Bladder microvascular endothelial cell (primary cell): ENCODE results near the gene ZKSCAN7. TPM values are rescaled to one million over a fixed set of nuclear protein-coding genes. Genes with fewer than 3 reads are reported as not detected.

ENCODE experiments used
- total RNA-seq: library from RNA; depleted of rRNA; stranded (reverse); fragments of >200 nt; gene quantifications from 2 replicates; pipeline ENCODE4 v1.2.3, GENCODE V29; 2014

Gene ZKSCAN7
- 1.3 and 1.6 TPM in 2 replicates for total RNA-seq

DNA sequence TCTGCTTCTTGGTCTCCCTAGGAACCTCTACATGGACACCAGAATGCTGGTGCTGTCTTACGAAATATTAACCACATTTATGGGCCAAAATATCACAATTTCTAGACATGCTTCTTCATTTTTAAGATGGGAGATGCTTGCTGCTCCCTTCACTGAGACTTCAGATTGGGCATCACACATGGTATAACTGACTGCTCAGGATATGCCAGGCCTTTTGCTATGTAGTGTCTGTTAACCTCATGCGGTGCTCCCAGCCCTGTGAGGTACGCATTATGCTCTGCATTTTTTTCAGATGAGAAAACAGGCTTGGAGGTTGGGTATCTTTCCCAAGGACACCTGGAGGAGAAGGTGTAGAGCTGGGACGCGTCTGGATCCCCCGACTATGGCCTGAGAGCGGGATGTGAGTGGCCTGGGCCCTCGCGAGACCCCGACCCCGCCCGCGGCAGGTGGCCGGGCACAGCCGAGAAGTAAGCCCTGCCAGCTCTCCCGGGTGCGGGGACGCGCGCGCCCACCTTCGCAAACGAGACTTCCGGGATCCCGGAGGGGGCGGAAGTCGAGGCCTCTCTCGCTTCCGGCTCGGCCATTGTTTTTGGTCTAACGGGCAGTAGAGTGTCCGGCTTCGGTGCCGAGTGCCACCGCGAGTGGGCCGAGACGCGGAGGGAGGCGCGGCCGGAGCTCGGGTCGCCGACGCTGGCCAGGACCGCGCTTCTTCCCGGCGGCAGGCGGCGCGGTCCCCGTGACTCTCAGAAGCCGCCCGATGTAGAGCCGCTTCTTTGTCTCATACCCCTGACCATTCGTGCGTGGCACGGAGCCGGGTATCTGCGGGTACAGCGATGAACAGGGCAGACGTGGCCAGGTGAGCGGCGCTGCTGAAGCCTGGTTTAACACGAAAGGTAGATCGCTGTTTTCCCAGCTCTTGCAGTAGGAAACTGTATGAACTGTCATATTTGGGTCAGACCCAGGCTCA, at the start of gene ZKSCAN7:
TSS of gene ZKSCAN7 (plus strand) at position 568 of the 967 bp plus-strand sequence. CDS start 1,855 bp downstream, outside the sequence.

DNA sequence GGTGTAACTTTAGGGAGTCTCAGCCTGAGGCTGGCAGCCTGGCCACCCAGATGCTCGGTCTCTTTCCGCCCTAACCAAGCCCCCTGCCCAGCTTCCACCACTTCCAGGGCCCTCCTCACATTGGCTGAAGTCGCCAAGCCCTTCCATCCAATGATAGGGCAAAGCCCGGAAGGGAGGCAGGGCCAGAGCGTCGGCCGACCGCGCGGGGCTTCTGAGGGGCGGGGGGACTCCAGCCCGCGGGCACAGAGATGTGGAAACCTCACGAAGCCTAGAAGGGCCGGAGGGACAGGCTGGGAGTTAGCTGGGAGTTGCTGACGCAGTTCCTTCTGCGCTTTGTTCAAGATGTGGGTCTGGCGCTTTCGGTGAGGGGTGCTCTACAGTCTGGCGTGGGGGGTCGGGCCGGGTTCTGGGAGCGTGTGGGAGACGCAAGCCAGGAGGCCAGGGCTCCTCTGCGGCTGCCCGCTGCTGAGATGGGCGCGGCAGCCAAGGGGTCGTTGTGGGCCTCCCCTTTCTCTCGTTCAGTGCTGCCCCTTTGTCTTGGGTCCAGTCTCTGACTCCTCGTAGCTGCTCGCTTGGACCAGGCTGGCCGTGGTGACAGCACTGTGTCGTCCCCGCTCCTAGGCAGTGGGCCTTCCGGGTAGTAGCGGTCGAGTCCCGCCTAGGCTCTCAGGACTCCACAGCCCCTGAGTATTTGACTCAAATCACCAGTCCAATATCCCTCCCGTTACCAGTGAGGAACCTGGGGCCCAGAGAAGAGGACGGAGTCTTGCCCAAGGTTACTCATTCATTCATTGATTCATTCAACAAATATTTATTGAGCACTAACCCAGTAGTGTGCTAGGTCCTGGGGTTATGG, 29.9 kb downstream of the ZKSCAN7 start, which contains the start of gene ZNF660:
TSS of gene ZNF660 (plus strand) at position 319 of the 856 bp plus-strand sequence. CDS start 9,230 bp downstream, outside the sequence.

Other genes with a start within 250 kb of the ZKSCAN7 start
- gene TCAIM, start 216.4 kb upstream of the ZKSCAN7 start, total RNA-seq: 13.0 and 21.9 TPM in 2 replicates
- gene ZNF445, start 77.5 kb upstream of the ZKSCAN7 start, total RNA-seq: 3.7 and 13.7 TPM in 2 replicates
- gene ZNF660, start 29.8 kb downstream of the ZKSCAN7 start, total RNA-seq: 0.49 and 2.0 TPM in 2 replicates
- 7.1 and 9.8 TPM in 2 replicates for gene ZNF197, start 69.8 kb downstream of the ZKSCAN7 start, total RNA-seq
- gene ZNF35, start 93.5 kb downstream of the ZKSCAN7 start, total RNA-seq: 9.2 and 15.6 TPM in 2 replicates
- 2.3 and 4.8 TPM in 2 replicates for gene ZNF502, start 157.5 kb downstream of the ZKSCAN7 start, total RNA-seq
- gene ZNF501, start 174.4 kb downstream of the ZKSCAN7 start, total RNA-seq: 4.4 and 5.3 TPM in 2 replicates
- gene KIAA1143, start 206.4 kb downstream of the ZKSCAN7 start, total RNA-seq: 10.8 and 18.6 TPM in 2 replicates
- 7.9 and 11.8 TPM in 2 replicates for gene KIF15, start 206.6 kb downstream of the ZKSCAN7 start, total RNA-seq